ENCODE data around the gene NLRP6.
"Not testable (repeated sequence)": the region's sequence is repeated elsewhere in the genome, so short reads cannot be mapped to it uniquely, and the experiment has no call there.

The NLRP6 gene

DNA sequence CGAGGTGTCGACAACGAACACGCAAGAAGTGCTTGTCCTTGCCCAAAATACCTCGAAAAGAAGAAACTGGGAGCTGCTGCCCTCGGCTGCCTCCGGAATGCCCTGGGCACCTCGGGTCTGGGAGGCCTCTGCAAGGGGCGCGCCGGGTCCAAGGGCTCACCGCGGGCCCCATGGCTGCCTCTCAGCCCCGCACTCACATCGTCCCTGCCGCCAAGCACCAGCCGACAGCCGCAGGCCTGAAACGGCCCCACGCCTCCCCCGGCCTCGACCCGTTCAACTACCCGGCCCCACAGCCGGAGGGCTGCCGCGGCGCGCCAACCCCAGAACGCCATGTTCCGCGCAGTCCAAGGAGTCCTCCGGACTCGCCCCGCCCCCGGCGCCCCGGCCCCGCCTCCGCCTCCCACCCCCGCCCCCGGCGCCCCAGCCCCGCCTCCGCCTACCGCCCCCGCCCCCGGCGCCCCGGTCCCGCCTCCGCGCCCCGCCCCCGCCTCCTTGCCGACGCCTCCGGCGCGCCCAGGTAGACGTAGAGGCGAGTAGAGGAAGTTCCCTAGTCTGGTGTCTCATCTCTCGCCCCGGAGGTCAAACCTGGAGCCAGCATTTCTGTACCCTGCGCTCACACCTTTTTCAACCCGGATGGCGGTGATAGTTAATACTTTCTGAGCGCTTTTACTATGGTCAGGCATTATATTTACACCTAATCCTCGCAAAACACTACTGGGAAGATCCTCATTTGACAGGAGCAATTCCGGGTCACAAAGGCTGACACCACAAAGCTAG, 42.0 kb upstream of the NLRP6 start, which contains the start of gene SIRT3:
TSS of gene SIRT3 (minus strand) at position 346 of the 777 bp plus-strand sequence. CDS start at position 332, 14 bp downstream.
- CTCF ChIA-PET, result interaction anchor here (1.3 kb wide), 1 partner anchor 15 kb away, joined by 5 read pairs; no protein-coding TSS in a partner anchor
- H3K27ac ChIP-seq, result peak within 1 kb of the TSS; percentile 94
- POLR2A ChIA-PET (ENCODE audit: low non-redundant PET), result interaction anchor here (0.7 to 1.1 kb wide), 2 partner anchors 29 to 31 kb away, joined by 3 read pairs; partner anchors contain the start of genes BET1L and RIC8A
- peak; percentile 92 for DNase-seq (ENCODE audit: low spot score)
- TF ChIP-seq, protein P1, sequence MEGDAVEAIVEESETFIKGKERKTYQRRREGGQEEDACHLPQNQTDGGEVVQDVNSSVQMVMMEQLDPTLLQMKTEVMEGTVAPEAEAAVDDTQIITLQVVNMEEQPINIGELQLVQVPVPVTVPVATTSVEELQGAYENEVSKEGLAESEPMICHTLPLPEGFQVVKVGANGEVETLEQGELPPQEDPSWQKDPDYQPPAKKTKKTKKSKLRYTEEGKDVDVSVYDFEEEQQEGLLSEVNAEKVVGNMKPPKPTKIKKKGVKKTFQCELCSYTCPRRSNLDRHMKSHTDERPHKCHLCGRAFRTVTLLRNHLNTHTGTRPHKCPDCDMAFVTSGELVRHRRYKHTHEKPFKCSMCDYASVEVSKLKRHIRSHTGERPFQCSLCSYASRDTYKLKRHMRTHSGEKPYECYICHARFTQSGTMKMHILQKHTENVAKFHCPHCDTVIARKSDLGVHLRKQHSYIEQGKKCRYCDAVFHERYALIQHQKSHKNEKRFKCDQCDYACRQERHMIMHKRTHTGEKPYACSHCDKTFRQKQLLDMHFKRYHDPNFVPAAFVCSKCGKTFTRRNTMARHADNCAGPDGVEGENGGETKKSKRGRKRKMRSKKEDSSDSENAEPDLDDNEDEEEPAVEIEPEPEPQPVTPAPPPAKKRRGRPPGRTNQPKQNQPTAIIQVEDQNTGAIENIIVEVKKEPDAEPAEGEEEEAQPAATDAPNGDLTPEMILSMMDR (conservative IDR thresholded peaks at IDR 0.05; ENCODE audit: low read depth), result no peak

GRCh38 chr11:236774-237767, 41.1 kb upstream of the NLRP6 start, which contains the start of gene PSMD13:
Gene PSMD13, plus strand, starts transcription at chr11:236976. Its CDS starts 74 bp downstream, at chr11:237050.
- peak within 1 kb of the TSS; percentile 94 for H3K27ac ChIP-seq
- CTCF ChIA-PET, result interaction anchor here (0.7 to 1.3 kb wide), 4 partner anchors 14 to 127 kb away, joined by 3 to 5 read pairs (median 4); partner anchors contain the start of gene IFITM2
- TF ChIP-seq, protein P1 (conservative IDR thresholded peaks at IDR 0.05; ENCODE audit: low read depth), result no peak
- peak; percentile 87 for DNase-seq (ENCODE audit: low spot score)
- POLR2A ChIA-PET (ENCODE audit: low non-redundant PET), result interaction anchor here (1.1 kb wide), 1 partner anchor 30 kb away, joined by 3 read pairs; the partner anchor contains the start of genes BET1L and RIC8A

DNA sequence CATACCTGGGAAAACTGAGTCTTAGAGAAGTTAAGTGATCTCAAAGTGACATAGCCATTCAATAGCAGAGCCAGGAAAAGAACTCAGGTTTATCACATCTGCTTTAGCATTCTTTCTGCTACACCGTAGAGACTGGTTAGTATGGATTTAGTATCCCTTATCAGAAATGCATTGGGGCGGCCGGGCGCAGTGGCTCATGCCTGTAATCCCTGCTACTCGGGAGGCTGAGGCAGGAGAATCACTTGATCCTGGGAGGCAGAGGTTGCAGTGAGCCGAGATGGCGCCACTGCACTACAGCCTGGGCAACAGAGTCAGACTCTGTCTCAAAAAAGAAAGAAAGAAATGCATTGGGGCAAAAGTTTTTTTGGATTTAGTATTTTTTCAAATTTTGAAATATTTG, 39.9 kb upstream of the NLRP6 start:
- H3K27ac ChIP-seq; POLR2A ChIA-PET (ENCODE audit: low non-redundant PET); CTCF ChIA-PET; DNase-seq (ENCODE audit: low spot score): not testable (repeated sequence)

DNA sequence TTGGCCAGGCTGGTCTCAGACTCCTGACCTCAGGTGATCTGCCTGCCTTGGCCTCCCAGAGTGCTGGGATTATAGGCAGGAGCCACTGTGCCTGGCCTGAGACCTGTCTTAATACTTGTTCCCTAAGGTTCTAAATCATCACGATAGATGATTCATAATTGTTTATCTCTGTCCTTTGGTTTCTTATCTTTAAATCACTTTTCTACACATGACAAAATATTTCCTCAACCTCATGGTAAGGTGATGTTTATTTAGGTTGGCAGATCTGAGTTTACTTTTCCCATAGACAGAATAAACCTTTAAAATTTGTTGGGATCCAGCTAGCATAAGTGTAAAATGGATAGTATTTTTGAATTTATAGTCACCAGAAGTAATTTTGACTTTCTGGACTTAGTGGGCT, 37.9 kb upstream of the NLRP6 start:
- CTCF ChIA-PET, result no interaction called here
- POLR2A ChIA-PET (ENCODE audit: low non-redundant PET), result no interaction called here
- TF ChIP-seq, protein P1 (conservative IDR thresholded peaks at IDR 0.05; ENCODE audit: low read depth), result no peak
- H3K27ac ChIP-seq, result no peak overlapping the region
- DNase-seq (ENCODE audit: low spot score), result no peak

- ChIA-PET POLR2A (ENCODE audit: low non-redundant PET) (no interaction called here), CTCF (no interaction called here)
- no peak overlapping the region for H3K27ac ChIP-seq
- TF ChIP-seq, protein P1 (conservative IDR thresholded peaks at IDR 0.05; ENCODE audit: low read depth), result no peak
- DNase-seq (ENCODE audit: low spot score), result no peak
Measured at GRCh38 chr11:241634-242033, 36.6 kb upstream of the NLRP6 start.

- CTCF ChIA-PET, result no interaction called here
Measured at GRCh38 chr11:244376-244775, 33.8 kb upstream of the NLRP6 start.

More at GRCh38 chr11:244376-244775, 33.8 kb upstream of the NLRP6 start:
- no peak for DNase-seq (ENCODE audit: low spot score)
- TF ChIP-seq, protein P1 (conservative IDR thresholded peaks at IDR 0.05; ENCODE audit: low read depth), result no peak
- POLR2A ChIA-PET (ENCODE audit: low non-redundant PET), result no interaction called here
- H3K27ac ChIP-seq, result no peak overlapping the region
